Keratinocyte (primary cell): ENCODE data around the gene USP37. TPM values are rescaled to one million over a fixed set of nuclear protein-coding genes. Genes with fewer than 3 reads are reported as not detected.

Experiments used
- DNase-seq: peaks from one replicate; pipeline ENCODE4 v3.0.0-alpha.2; 2011; ENCODE audit warnings: low read depth, missing footprints, low spot score
- FAIRE-seq: peaks from 2 replicates; lab custom pipeline; 2011; peaks lifted over from hg19 to GRCh38; lab: Jason Lieb, UNC
- H2AFZ ChIP-seq: 2 replicates; pipeline ENCODE4 v1.6.0; 2012; ENCODE audit warnings: low read length, control low read depth, inconsistent platforms; ENCODE audit not compliant: control insufficient read depth
- H3K27ac ChIP-seq: 2 replicates; pipeline ENCODE4 v1.5.1; 2011; ENCODE audit warnings: low read length; ENCODE audit not compliant: control insufficient read depth, insufficient read depth
- H3K27me3 ChIP-seq: 3 replicates; pipeline ENCODE4 v1.6.0; 2011; ENCODE audit warnings: low read length; ENCODE audit not compliant: control insufficient read depth, insufficient read depth; ENCODE audit errors: extremely low read depth
- H3K36me3 ChIP-seq, 2 experiments: 2 replicates in 1 of 2; 3 replicates in 1 of 2; pipeline ENCODE4 v1.5.1; 2011; ENCODE audit warnings: low read length in 2 of 2, mild to moderate bottlenecking in 1 of 2; ENCODE audit not compliant: control insufficient read depth in 2 of 2, insufficient read depth in 2 of 2; ENCODE audit errors: extremely low read depth in 1 of 2
- H3K4me1 ChIP-seq: 3 replicates; pipeline ENCODE4 v1.5.1; 2011; ENCODE audit warnings: low read length; ENCODE audit not compliant: control insufficient read depth, insufficient read depth; ENCODE audit errors: extremely low read depth
- H3K4me2 ChIP-seq: 3 replicates; pipeline ENCODE4 v1.6.0; 2011; ENCODE audit warnings: low read depth, low read length; ENCODE audit not compliant: control insufficient read depth, insufficient read depth; ENCODE audit errors: extremely low read depth
- H3K4me3 ChIP-seq, 3 experiments: fragments of 200-600 bp in 1 of 3; sonication (generic) in 1 of 3; 2 replicates in 2 of 3; 3 replicates in 1 of 3; pipeline ENCODE4 v1.5.1; 2011 to 2016; ENCODE audit warnings: low read length in 3 of 3, mild to moderate bottlenecking in 3 of 3, control low read depth in 2 of 3, inconsistent platforms in 1 of 3, low read depth in 1 of 3, mixed read lengths in 1 of 3, mixed run types in 1 of 3, moderate library complexity in 1 of 3; ENCODE audit not compliant: control insufficient read depth in 2 of 3, insufficient read depth in 2 of 3; ENCODE audit errors: extremely low read depth in 1 of 3
- H3K79me2 ChIP-seq: 2 replicates; pipeline ENCODE4 v1.6.0; 2012; ENCODE audit warnings: low read length; ENCODE audit not compliant: control insufficient read depth, insufficient read depth
- H3K9ac ChIP-seq: 3 replicates; pipeline ENCODE4 v1.6.0; 2011; ENCODE audit warnings: low read length; ENCODE audit not compliant: control insufficient read depth, insufficient read depth; ENCODE audit errors: extremely low read depth
- H3K9me1 ChIP-seq: 3 replicates; pipeline ENCODE4 v1.6.0; 2011; ENCODE audit warnings: low read length; ENCODE audit not compliant: control insufficient read depth, insufficient read depth; ENCODE audit errors: extremely low read depth
- H3K9me3 ChIP-seq: 2 replicates; pipeline ENCODE4 v1.5.1; 2012; ENCODE audit warnings: low read depth, low read length; ENCODE audit not compliant: control insufficient read depth
- H4K20me1 ChIP-seq: 3 replicates; pipeline ENCODE4 v1.6.0; 2011; ENCODE audit warnings: low read length; ENCODE audit not compliant: control insufficient read depth, insufficient read depth; ENCODE audit errors: extremely low read depth
- CTCF ChIP-seq, 3 experiments: IDR thresholded peaks in 1 of 3; conservative IDR thresholded peaks in 1 of 3; optimal IDR thresholded peaks in 1 of 3; 2 replicates in 2 of 3; 3 replicates in 1 of 3; pipeline versions ENCODE3 to v1.5.1; 2011; ENCODE audit warnings: low read length in 3 of 3, mild to moderate bottlenecking in 3 of 3, moderate library complexity in 2 of 3, control low read depth in 1 of 3, inconsistent platforms in 1 of 3; ENCODE audit not compliant: insufficient read depth in 2 of 3; ENCODE audit errors: extremely low read depth in 1 of 3
- EZH2 ChIP-seq: IDR thresholded peaks from one replicate; pipeline ENCODE4 v1.6.1; 2012; ENCODE audit warnings: inconsistent platforms, mild to moderate bottlenecking, low read length, moderate library complexity
- dilution Hi-C: fragments of 300-500 bp; cut with MboI; formaldehyde crosslinking; loops from one replicate; pipeline ENCODE4 v1.7.0; 2020; ENCODE audit warnings: low sequenced_read_pairs; ENCODE audit not compliant: extremely low pct_ligation_motif_present
- polyA plus RNA-seq, 5 experiments: library from polyadenylated mRNA; depleted of rRNA in 3 of 5; stranded (reverse) in 3 of 5; stranded (forward) in 1 of 5; unstranded in 1 of 5; fragments of >200 nt; gene quantifications; 1 replicate in 1 of 5; 2 replicates in 3 of 5; 3 replicates in 1 of 5; pipeline versions ENCODE4 v1.2.1 to v1.2.3, GENCODE V29; 2011 to 2012; ENCODE audit warnings: missing spikeins in 2 of 5, low read depth in 1 of 5, low replicate concordance in 1 of 5

USP37 gene
- polyA plus RNA-seq, 1 donor (not counting 4 experiments of a cell fraction or from before 2014, with no cell fraction given) = 4.2 TPM

GRCh38 chr2:218407717-218408116, 160.4 kb downstream of the USP37 start:
- peaks cover 20% of the 10 kb centered on the region for H3K4me1 ChIP-seq
- H3K4me3 ChIP-seq = no peak overlapping the region
- no peak overlapping the region for H3K4me2 ChIP-seq
- no peak for FAIRE-seq
- H3K9me1 ChIP-seq = no peaks in the 10 kb centered on the region
- H3K9ac ChIP-seq = no peak overlapping the region
- no peak overlapping the region for H2AFZ ChIP-seq
- no peaks in the 10 kb centered on the region for H3K27me3 ChIP-seq
- no peak for DNase-seq
- TF ChIP-seq CTCF (optimal IDR thresholded peaks at IDR 0.05 in 1 of 3, IDR thresholded peaks at IDR 0.05 in 1 of 3, conservative IDR thresholded peaks at IDR 0.05 in 1 of 3; ENCODE audit: extremely low read depth in 1 of 3, insufficient read depth in 2 of 3, low read length in 3 of 3) = no peak
- TF ChIP-seq EZH2 = no peak
- no peak overlapping the region for H3K27ac ChIP-seq
- H3K36me3 ChIP-seq = peaks cover 10 to 12% of the 10 kb centered on the region in 2 experiments
- H3K9me3 ChIP-seq = no peaks in the 10 kb centered on the region
- H4K20me1 ChIP-seq = no peaks in the 10 kb centered on the region
- H3K79me2 ChIP-seq = peaks cover 2% of the 10 kb centered on the region
- dilution Hi-C loops = no loop called here

- peak overlapping the region; percentile 8 for H3K27ac ChIP-seq
- dilution Hi-C loops = no loop called here
Measured at GRCh38 chr2:218406949-218407618, 161.1 kb downstream of the USP37 start.

More at GRCh38 chr2:218406949-218407618, 161.1 kb downstream of the USP37 start:
- peak overlapping the region; percentile 53 for H2AFZ ChIP-seq
- DNase-seq (no peak), FAIRE-seq (peak; percentile 86)
- TF ChIP-seq CTCF (optimal IDR thresholded peaks at IDR 0.05 in 1 of 3, IDR thresholded peaks at IDR 0.05 in 1 of 3, conservative IDR thresholded peaks at IDR 0.05 in 1 of 3; ENCODE audit: extremely low read depth in 1 of 3, insufficient read depth in 2 of 3, low read length in 3 of 3) (no peak), EZH2 (no peak)
- H3K4me2 ChIP-seq = peak overlapping the region; percentile 37
- peaks cover 20% of the 10 kb centered on the region for H3K4me1 ChIP-seq
- H3K9me3 ChIP-seq = no peaks in the 10 kb centered on the region
- H4K20me1 ChIP-seq = no peaks in the 10 kb centered on the region
- H3K9me1 ChIP-seq = no peaks in the 10 kb centered on the region
- H3K4me3 ChIP-seq = peak overlapping the region; percentile 4 to 59 (median 18)
- peaks cover 12% of the 10 kb centered on the region in 2 experiments for H3K36me3 ChIP-seq
- no peaks in the 10 kb centered on the region for H3K27me3 ChIP-seq
- peak overlapping the region; percentile 58 for H3K9ac ChIP-seq
- H3K79me2 ChIP-seq = peaks cover 4% of the 10 kb centered on the region
